ENCODE measurements around the gene ANKHD1. TPM values are rescaled to one million over a fixed set of nuclear protein-coding genes. Genes with fewer than 3 reads are reported as not detected.

Gene ANKHD1
- total RNA-seq, 1 experiment from 2014 or later, result 140 TPM

GRCh38 chr5:140554454-140554853 is 152.8 kb downstream of the ANKHD1 start:
- peaks cover 29% of the 10 kb centered on the region for H3K4me1 ChIP-seq (ENCODE audit: control insufficient read depth, insufficient read depth, low read length)
- ChIA-PET POLR2A (no interaction called here), CTCF (interaction anchor here (0.6 to 0.7 kb wide), 2 partner anchors 9 to 166 kb away, joined by 3 read pairs; no protein-coding TSS in a partner anchor)
- peaks cover 10% of the 10 kb centered on the region; the same call in 1 of the 2 replicates for H3K36me3 ChIP-seq (ENCODE audit: control insufficient read depth, insufficient read depth, low read length)
- in situ Hi-C loops (cut with HindIII; ENCODE audit: low pct_unique_long_range_greater_than_20kb, low sequenced_read_pairs), result no loop called here
- ATAC-seq (no peak), DNase-seq (ENCODE audit: low read depth, low spot score) (no peak)
- no TSS peak for BruUV-seq (replicated peaks)
- intact Hi-C loops (cut with micrococcal nuclease; ENCODE audit: unreplicated experiment), result no loop called here
- H3K27me3 ChIP-seq (ENCODE audit: control insufficient read depth, insufficient read depth, low read length), result no peaks in the 10 kb centered on the region
- no peaks in the 10 kb centered on the region for H3K9me3 ChIP-seq (ENCODE audit: control insufficient read depth, insufficient read depth, low read depth, low read length)
- H3K4me3 ChIP-seq (ENCODE audit: low read depth in 2 of 2, low read length in 2 of 2), result no peak overlapping the region
- H3K27ac ChIP-seq (ENCODE audit: low read length), result no peak overlapping the region
- no peak for TF ChIP-seq SIN3A (IDR thresholded peaks at IDR 0.05; ENCODE audit: borderline replicate concordance, insufficient read depth, low read depth, low read length)
- no peak for TF ChIP-seq POLR2AphosphoS5 (IDR thresholded peaks at IDR 0.05; ENCODE audit: low read depth, low read length)
- TF ChIP-seq CTCF (IDR thresholded peaks at IDR 0.05), result no peak
- no peak for TF ChIP-seq REST (IDR thresholded peaks at IDR 0.05; ENCODE audit: insufficient read depth in 1 of 2, low read depth in 2 of 2, low read length in 1 of 2)
- TF ChIP-seq TCF7L2 (IDR thresholded peaks at IDR 0.05; ENCODE audit: low read depth, low read length), result no peak

- DNase-seq (ENCODE audit: low read depth, low spot score), result no peak
- in situ Hi-C loops (cut with HindIII; ENCODE audit: low pct_unique_long_range_greater_than_20kb, low sequenced_read_pairs), result no loop called here
- intact Hi-C loops (cut with micrococcal nuclease; ENCODE audit: unreplicated experiment), result no loop called here
- Histone ChIP-seq H3K36me3 (ENCODE audit: control insufficient read depth, insufficient read depth, low read length) (peaks cover 7% of the 10 kb centered on the region; the same call in 1 of the 2 replicates), H3K4me3 (ENCODE audit: low read depth in 2 of 2, low read length in 2 of 2) (peak overlapping the region; percentile 85 to 89), H3K9me3 (ENCODE audit: control insufficient read depth, insufficient read depth, low read depth, low read length) (no peaks in the 10 kb centered on the region), H3K27me3 (ENCODE audit: control insufficient read depth, insufficient read depth, low read length) (no peaks in the 10 kb centered on the region), H3K4me1 (ENCODE audit: control insufficient read depth, insufficient read depth, low read length) (peaks cover 23% of the 10 kb centered on the region), H3K27ac (ENCODE audit: low read length) (peak overlapping the region; percentile 95)
- ChIA-PET CTCF (no interaction called here), POLR2A (interaction anchor here (0.8 kb wide), 1 partner anchor 7 kb away, joined by 6 read pairs; no protein-coding TSS in a partner anchor)
- BruUV-seq (replicated peaks), result TSS peak; percentile 85
- ATAC-seq, result no peak
- no peak for TF ChIP-seq CTCF (IDR thresholded peaks at IDR 0.05)
- no peak for TF ChIP-seq POLR2AphosphoS5 (IDR thresholded peaks at IDR 0.05; ENCODE audit: low read depth, low read length)
- TF ChIP-seq REST (IDR thresholded peaks at IDR 0.05; ENCODE audit: insufficient read depth in 1 of 2, low read depth in 2 of 2, low read length in 1 of 2), result no peak
- no peak for TF ChIP-seq TCF7L2 (IDR thresholded peaks at IDR 0.05; ENCODE audit: low read depth, low read length)
- TF ChIP-seq SIN3A (IDR thresholded peaks at IDR 0.05; ENCODE audit: borderline replicate concordance, insufficient read depth, low read depth, low read length), result no peak
These were observed 154.2 kb downstream of the ANKHD1 start for GRCh38 chr5:140555747-140556312.
